HG03432 (cell line): Measurements from ENCODE around the gene PIP4K2C.
"Not testable (repeated sequence)": the region's sequence is repeated elsewhere in the genome, so short reads cannot be mapped to it uniquely, and the experiment has no call there.

ENCODE experiments used
- ATAC-seq: cut with Tn5 transposase; IDR thresholded peaks from one replicate; pipeline ENCODE4 v1.9.1; 2021; ENCODE audit warnings: mild to moderate bottlenecking, moderate library complexity; ENCODE audit not compliant: unreplicated experiment

Gene PIP4K2C

GRCh38 chr12:57584050-57584449, 6.9 kb upstream of the PIP4K2C start:
- ATAC-seq = no peak

- ATAC-seq = no peak
These were observed 6.3 kb upstream of the PIP4K2C start for GRCh38 chr12:57584690-57585089.

- ATAC-seq = no peak
These were observed 5.8 kb upstream of the PIP4K2C start for GRCh38 chr12:57585156-57585555.

- ATAC-seq = no peak
These were observed 4.9 kb upstream of the PIP4K2C start for GRCh38 chr12:57586128-57586527.

GRCh38 chr12:57586832-57587429, 4.1 kb upstream of the PIP4K2C start:
- no peak for ATAC-seq

GRCh38 chr12:57588951-57589610, 1.9 kb upstream of the PIP4K2C start:
- not testable (repeated sequence) for ATAC-seq

GRCh38 chr12:57590479-57590863, 521 bp upstream of the PIP4K2C start:
- ATAC-seq = no peak

GRCh38 chr12:57591782-57592325, 862 bp downstream of the PIP4K2C start:
- ATAC-seq = peak; percentile 18

GRCh38 chr12:57592551-57593165, 1.7 kb downstream of the PIP4K2C start:
- no peak for ATAC-seq

- no peak for ATAC-seq
These were observed 2.2 kb downstream of the PIP4K2C start for GRCh38 chr12:57593187-57593586.

GRCh38 chr12:57600395-57600794, 9.4 kb downstream of the PIP4K2C start:
- ATAC-seq = no peak

GRCh38 chr12:57602544-57602943, 11.6 kb downstream of the PIP4K2C start:
- ATAC-seq = no peak

- ATAC-seq = no peak
These were observed 12.3 kb downstream of the PIP4K2C start for GRCh38 chr12:57603324-57603723.

GRCh38 chr12:57603815-57604453, 12.9 kb downstream of the PIP4K2C start:
- ATAC-seq = no peak

GRCh38 chr12:57604454-57604991, 13.5 kb downstream of the PIP4K2C start, which contains the start of gene DTX3:
DTX3 (plus strand) TSS chr12:57604824; CDS start chr12:57606518, 1,694 bp downstream.
- ATAC-seq = peak; percentile 81

- peak; percentile 27 for ATAC-seq
These were observed 14.2 kb downstream of the PIP4K2C start for GRCh38 chr12:57604992-57605810.

- ATAC-seq = no peak
These were observed 14.9 kb downstream of the PIP4K2C start for GRCh38 chr12:57605811-57606311.

GRCh38 chr12:57606399-57606798, 15.4 kb downstream of the PIP4K2C start:
- no peak for ATAC-seq

- ATAC-seq = no peak
These were observed 15.8 kb downstream of the PIP4K2C start for GRCh38 chr12:57606821-57607220.
